Muscle layer of duodenum (tissue), 2 donors: ENCODE measurements around the gene RAB11A.

Source experiments
- H3K27ac ChIP-seq: one replicate; pipeline ENCODE4 v1.7.0; 2013; ENCODE audit warnings: mild to moderate bottlenecking, low read length
- H3K27me3 ChIP-seq: one replicate; pipeline ENCODE4 v1.7.0; 2013; ENCODE audit warnings: low read depth, mild to moderate bottlenecking, control low read depth, low read length
- H3K36me3 ChIP-seq, 2 donors: one replicate each; pipeline ENCODE4 v1.7.0; 2013; ENCODE audit warnings: low read length in 2 of 2, control low read depth in 1 of 2, mild to moderate bottlenecking in 1 of 2; ENCODE audit not compliant: insufficient read depth in 2 of 2, control insufficient read depth in 1 of 2
- H3K4me1 ChIP-seq, 2 donors: one replicate each; pipeline ENCODE4 v1.7.0; 2013; ENCODE audit warnings: low read length in 2 of 2, mild to moderate bottlenecking in 2 of 2, control low read depth in 1 of 2, moderate library complexity in 1 of 2; ENCODE audit not compliant: insufficient read depth in 2 of 2, control insufficient read depth in 1 of 2
- H3K4me3 ChIP-seq, 2 donors: one replicate each; pipeline ENCODE4 v1.7.0; 2013; ENCODE audit warnings: low read length in 2 of 2, low read depth in 1 of 2, mild to moderate bottlenecking in 1 of 2
- H3K9me3 ChIP-seq, 2 donors: one replicate each; pipeline ENCODE4 v1.7.0; 2013; ENCODE audit warnings: low read length in 2 of 2, control low read depth in 1 of 2, mild to moderate bottlenecking in 1 of 2; ENCODE audit not compliant: control insufficient read depth in 1 of 2
- donor health status: healthy.

Gene RAB11A

GRCh38 chr15:65919353-65919752 is 50.1 kb downstream of the RAB11A start:
- Histone ChIP-seq H3K4me1 (peaks cover 0 to 4% of the 10 kb centered on the region in 2 donors), H3K4me3 (no peak overlapping the region), H3K27ac (no peak overlapping the region), H3K9me3 (no peaks in the 10 kb centered on the region), H3K36me3 (no peaks in the 10 kb centered on the region), H3K27me3 (no peaks in the 10 kb centered on the region)

- H3K9me3 ChIP-seq, result no peaks in the 10 kb centered on the region
- H3K4me1 ChIP-seq, result peaks cover 0 to 4% of the 10 kb centered on the region in 2 donors
- H3K27ac ChIP-seq, result no peak overlapping the region
- H3K36me3 ChIP-seq, result no peaks in the 10 kb centered on the region
- no peaks in the 10 kb centered on the region for H3K27me3 ChIP-seq
- no peak overlapping the region for H3K4me3 ChIP-seq
These were observed 50.8 kb downstream of the RAB11A start for GRCh38 chr15:65920121-65920520.

- H3K4me1 ChIP-seq, result peaks cover 0 to 4% of the 10 kb centered on the region in 2 donors
- H3K4me3 ChIP-seq, result no peak overlapping the region
- no peaks in the 10 kb centered on the region for H3K9me3 ChIP-seq
- no peaks in the 10 kb centered on the region for H3K27me3 ChIP-seq
- H3K36me3 ChIP-seq, result no peaks in the 10 kb centered on the region
- no peak overlapping the region for H3K27ac ChIP-seq
These were observed 51.6 kb downstream of the RAB11A start for GRCh38 chr15:65920825-65921309.

GRCh38 chr15:65921780-65922179 is 52.5 kb downstream of the RAB11A start:
- Histone ChIP-seq H3K27me3 (no peaks in the 10 kb centered on the region), H3K9me3 (no peaks in the 10 kb centered on the region), H3K4me1 (peaks cover 0 to under 1% of the 10 kb centered on the region in 2 donors), H3K27ac (no peak overlapping the region), H3K4me3 (no peak overlapping the region), H3K36me3 (no peaks in the 10 kb centered on the region)

- Histone ChIP-seq H3K4me1 (no peaks in the 10 kb centered on the region), H3K9me3 (no peaks in the 10 kb centered on the region), H3K36me3 (no peaks in the 10 kb centered on the region), H3K4me3 (no peak overlapping the region), H3K27me3 (no peaks in the 10 kb centered on the region), H3K27ac (no peak overlapping the region)
These were observed 53.3 kb downstream of the RAB11A start for GRCh38 chr15:65922621-65923020.

GRCh38 chr15:65923264-65923663 is 54.0 kb downstream of the RAB11A start:
- H3K27ac ChIP-seq, result no peak overlapping the region
- no peaks in the 10 kb centered on the region for H3K27me3 ChIP-seq
- H3K36me3 ChIP-seq, result no peaks in the 10 kb centered on the region
- H3K4me1 ChIP-seq, result no peaks in the 10 kb centered on the region
- H3K4me3 ChIP-seq, result no peak overlapping the region
- H3K9me3 ChIP-seq, result no peaks in the 10 kb centered on the region

GRCh38 chr15:65924004-65924403 is 54.7 kb downstream of the RAB11A start:
- Histone ChIP-seq H3K27me3 (no peaks in the 10 kb centered on the region), H3K36me3 (no peaks in the 10 kb centered on the region), H3K27ac (no peak overlapping the region), H3K9me3 (no peaks in the 10 kb centered on the region), H3K4me3 (no peak overlapping the region), H3K4me1 (no peaks in the 10 kb centered on the region)

GRCh38 chr15:65925338-65925737 is 56.0 kb downstream of the RAB11A start:
- Histone ChIP-seq H3K27me3 (no peaks in the 10 kb centered on the region), H3K36me3 (no peaks in the 10 kb centered on the region), H3K4me1 (no peaks in the 10 kb centered on the region), H3K9me3 (no peaks in the 10 kb centered on the region), H3K4me3 (no peak overlapping the region), H3K27ac (no peak overlapping the region)

- Histone ChIP-seq H3K27ac (no peak overlapping the region), H3K4me1 (no peaks in the 10 kb centered on the region), H3K36me3 (no peaks in the 10 kb centered on the region), H3K4me3 (no peak overlapping the region), H3K9me3 (no peaks in the 10 kb centered on the region), H3K27me3 (no peaks in the 10 kb centered on the region)
These were observed 57.2 kb downstream of the RAB11A start for GRCh38 chr15:65926459-65926858.

- H3K9me3 ChIP-seq, result no peaks in the 10 kb centered on the region
- no peaks in the 10 kb centered on the region for H3K36me3 ChIP-seq
- no peaks in the 10 kb centered on the region for H3K4me1 ChIP-seq
- no peaks in the 10 kb centered on the region for H3K27me3 ChIP-seq
- no peak overlapping the region for H3K27ac ChIP-seq
- no peak overlapping the region for H3K4me3 ChIP-seq
These were observed 57.6 kb downstream of the RAB11A start for GRCh38 chr15:65926899-65927298.

GRCh38 chr15:65927545-65927944 is 58.3 kb downstream of the RAB11A start:
- H3K9me3 ChIP-seq, result no peaks in the 10 kb centered on the region
- no peak overlapping the region for H3K4me3 ChIP-seq
- H3K27me3 ChIP-seq, result no peaks in the 10 kb centered on the region
- no peaks in the 10 kb centered on the region for H3K4me1 ChIP-seq
- H3K27ac ChIP-seq, result no peak overlapping the region
- H3K36me3 ChIP-seq, result no peaks in the 10 kb centered on the region

GRCh38 chr15:65929573-65929972 is 60.3 kb downstream of the RAB11A start:
- Histone ChIP-seq H3K27me3 (no peaks in the 10 kb centered on the region), H3K4me3 (no peak overlapping the region), H3K27ac (no peak overlapping the region), H3K9me3 (no peaks in the 10 kb centered on the region), H3K4me1 (no peaks in the 10 kb centered on the region), H3K36me3 (no peaks in the 10 kb centered on the region)
